K562 (cell line): ENCODE data around the gene MAN1B1. TPM values are rescaled to one million over a fixed set of nuclear protein-coding genes. Genes with fewer than 3 reads are reported as not detected.
A peak's percentile ranks its signal among the peaks of the same experiment; 100 is the strongest.

ENCODE experiments used
- BRD9 ChIP-seq: fragments of 450-650 bp; IDR thresholded peaks from 2 replicates; pipeline ENCODE4 v1.6.1; 2018; ENCODE audit warnings: low read depth; ENCODE audit not compliant: partially characterized antibody
- BRF2 ChIP-seq: IDR thresholded peaks from 3 replicates; pipeline ENCODE4 v1.6.1; 2011; ENCODE audit warnings: borderline replicate concordance, mild to moderate bottlenecking; ENCODE audit not compliant: insufficient read length, insufficient read depth
- CCAR2 ChIP-seq: fragments of 200-400 bp; formaldehyde crosslinking; IDR thresholded peaks from 2 replicates; pipeline ENCODE4 v1.6.1; 2017; ENCODE audit warnings: mild to moderate bottlenecking, low read depth, low read length
- DMBX1 ChIP-seq: fragments of 250-450 bp; sonication (Bioruptor Pico); IDR thresholded peaks from 2 replicates; pipeline ENCODE4 v1.8.0; 2022; ENCODE audit warnings: inconsistent platforms, mild to moderate bottlenecking, moderate library complexity, borderline replicate concordance
- ESRRA ChIP-seq: fragments of 450-650 bp; IDR thresholded peaks from 2 replicates; pipeline ENCODE4 v1.6.1; 2014; ENCODE audit warnings: low read depth, mild to moderate bottlenecking, moderate library complexity, borderline replicate concordance
- FOXA3 ChIP-seq, 2 experiments: fragments of 450-650 bp in 1 of 2; sonication (generic) in 1 of 2; formaldehyde crosslinking; IDR thresholded peaks in 1 of 2; conservative IDR thresholded peaks in 1 of 2; 2 replicates each; pipeline versions ENCODE4 v1.4.0 to v1.8.0; 2020 to 2022; ENCODE audit warnings: mild to moderate bottlenecking in 2 of 2, missing genetic modification reagents in 1 of 2
- FOXJ3 ChIP-seq: sonication (generic); formaldehyde crosslinking; IDR thresholded peaks from 2 replicates; pipeline ENCODE4 v1.4.0; 2020; ENCODE audit warnings: mild to moderate bottlenecking, missing genetic modification reagents
- FOXO4 ChIP-seq: fragments of 450-650 bp; formaldehyde crosslinking; IDR thresholded peaks from 2 replicates; pipeline ENCODE4 v1.4.0; 2020; ENCODE audit warnings: mild to moderate bottlenecking, moderate library complexity
- HNRNPLL ChIP-seq: fragments of 200-400 bp; formaldehyde crosslinking; IDR thresholded peaks from 2 replicates; pipeline ENCODE4 v1.6.1; 2017; ENCODE audit warnings: low read length, low read depth, mild to moderate bottlenecking; ENCODE audit not compliant: poor library complexity, severe bottlenecking
- POLR3A ChIP-seq: IDR thresholded peaks from 2 replicates; pipeline ENCODE4 v1.6.1; 2011; ENCODE audit warnings: borderline replicate concordance, mild to moderate bottlenecking, moderate library complexity; ENCODE audit not compliant: insufficient read length, insufficient read depth; ENCODE audit errors: extremely low read depth
- SIN3B ChIP-seq: fragments of 450-650 bp; IDR thresholded peaks from 2 replicates; pipeline ENCODE4 v1.6.1; 2017; ENCODE audit warnings: low read depth, mild to moderate bottlenecking, moderate library complexity
- TAF1 ChIP-seq: IDR thresholded peaks from 2 replicates; pipeline ENCODE4 v1.6.1; 2011; ENCODE audit warnings: mild to moderate bottlenecking, low read length, moderate library complexity; ENCODE audit not compliant: insufficient read depth, control insufficient read depth, severe bottlenecking; ENCODE audit errors: extremely low read depth
- TEAD4 ChIP-seq, 2 experiments: sonication (generic) in 1 of 2; formaldehyde crosslinking in 1 of 2; IDR thresholded peaks; 2 replicates each; pipeline versions ENCODE4 v1.6.1 to v1.8.0; 2012 to 2022; ENCODE audit warnings: borderline replicate concordance in 1 of 2, inconsistent platforms in 1 of 2, low read length in 1 of 2, mild to moderate bottlenecking in 1 of 2, missing genetic modification reagents in 1 of 2
- YY1 ChIP-seq, 3 experiments: IDR thresholded peaks; 2 replicates each; pipeline ENCODE4 v1.6.1; 2011; ENCODE audit warnings: low read length in 2 of 3, mild to moderate bottlenecking in 2 of 3, moderate library complexity in 2 of 3, borderline replicate concordance in 1 of 3, control low read depth in 1 of 3, low read depth in 1 of 3; ENCODE audit not compliant: insufficient read depth in 3 of 3, insufficient replicate concordance in 2 of 3, control insufficient read depth in 1 of 3, insufficient read length in 1 of 3; ENCODE audit errors: extremely low read depth in 1 of 3
- ZNF124 ChIP-seq: sonication (generic); formaldehyde crosslinking; IDR thresholded peaks from 2 replicates; pipeline ENCODE4 v1.8.1; 2022; ENCODE audit warnings: missing genetic modification reagents
- ZNF76 ChIP-seq: fragments of 250-450 bp; sonication (Bioruptor Pico); IDR thresholded peaks from 2 replicates; pipeline ENCODE4 v1.4.0; 2020; ENCODE audit warnings: mild to moderate bottlenecking, moderate library complexity, borderline replicate concordance
- polyA plus RNA-seq, 8 experiments: library from polyadenylated mRNA; depleted of rRNA in 4 of 8; stranded (reverse) in 5 of 8; unstranded in 3 of 8; fragments of >200 nt; fragmentation: Nextera tagmentation in 2 of 8; fragmentation: Illumina TruSeq in 1 of 8; extraction: Ambion mirVana in 2 of 8; extraction: Trizol in 1 of 8; gene quantifications; 2 replicates each; pipeline versions ENCODE4 v1.2.1 to v1.2.3, GENCODE V29; 2011 to 2014; ENCODE audit warnings: inconsistent platforms in 1 of 8, missing spikeins in 1 of 8
- total RNA-seq, 7 experiments: library from RNA; depleted of rRNA in 6 of 7; stranded (reverse); fragments of >200 nt in 6 of 7; fragmentation: Illumina TruSeq in 2 of 7; extraction: Trizol in 2 of 7; gene quantifications; 2 replicates each; pipeline versions ENCODE4 v1.2.1 to v1.2.3, GENCODE V29; 2011 to 2021; ENCODE audit warnings: low replicate concordance in 1 of 7
- TF ChIP-seq, protein P1 (sequence below): sonication (generic); formaldehyde crosslinking; IDR thresholded peaks from 2 replicates; pipeline ENCODE4 v1.8.1; 2022; ENCODE audit warnings: missing genetic modification reagents
- TF ChIP-seq, protein P2 (sequence below): fragments of 250-450 bp; sonication (Bioruptor Pico); IDR thresholded peaks from 2 replicates; pipeline ENCODE4 v1.4.0; 2020; ENCODE audit warnings: mild to moderate bottlenecking

MAN1B1 gene
- total and polyA plus RNA-seq, 9 of the 15 experiments (the other 6 are each of a cell fraction or from before 2014, with no cell fraction given), result 0.55 to 36.6 (median 27.3) TPM

- TF ChIP-seq, protein P1, sequence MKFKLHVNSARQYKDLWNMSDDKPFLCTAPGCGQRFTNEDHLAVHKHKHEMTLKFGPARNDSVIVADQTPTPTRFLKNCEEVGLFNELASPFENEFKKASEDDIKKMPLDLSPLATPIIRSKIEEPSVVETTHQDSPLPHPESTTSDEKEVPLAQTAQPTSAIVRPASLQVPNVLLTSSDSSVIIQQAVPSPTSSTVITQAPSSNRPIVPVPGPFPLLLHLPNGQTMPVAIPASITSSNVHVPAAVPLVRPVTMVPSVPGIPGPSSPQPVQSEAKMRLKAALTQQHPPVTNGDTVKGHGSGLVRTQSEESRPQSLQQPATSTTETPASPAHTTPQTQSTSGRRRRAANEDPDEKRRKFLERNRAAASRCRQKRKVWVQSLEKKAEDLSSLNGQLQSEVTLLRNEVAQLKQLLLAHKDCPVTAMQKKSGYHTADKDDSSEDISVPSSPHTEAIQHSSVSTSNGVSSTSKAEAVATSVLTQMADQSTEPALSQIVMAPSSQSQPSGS (CRISPR knock-in tag), result no peak
- TF ChIP-seq, protein P2, sequence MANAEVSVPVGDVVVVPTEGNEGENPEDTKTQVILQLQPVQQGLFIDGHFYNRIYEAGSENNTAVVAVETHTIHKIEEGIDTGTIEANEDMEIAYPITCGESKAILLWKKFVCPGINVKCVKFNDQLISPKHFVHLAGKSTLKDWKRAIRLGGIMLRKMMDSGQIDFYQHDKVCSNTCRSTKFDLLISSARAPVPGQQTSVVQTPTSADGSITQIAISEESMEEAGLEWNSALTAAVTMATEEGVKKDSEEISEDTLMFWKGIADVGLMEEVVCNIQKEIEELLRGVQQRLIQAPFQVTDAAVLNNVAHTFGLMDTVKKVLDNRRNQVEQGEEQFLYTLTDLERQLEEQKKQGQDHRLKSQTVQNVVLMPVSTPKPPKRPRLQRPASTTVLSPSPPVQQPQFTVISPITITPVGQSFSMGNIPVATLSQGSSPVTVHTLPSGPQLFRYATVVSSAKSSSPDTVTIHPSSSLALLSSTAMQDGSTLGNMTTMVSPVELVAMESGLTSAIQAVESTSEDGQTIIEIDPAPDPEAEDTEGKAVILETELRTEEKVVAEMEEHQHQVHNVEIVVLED (CRISPR knock-in tag), result no peak
- no peak for TF ChIP-seq SIN3B
- TF ChIP-seq FOXO4 (CRISPR knock-in tag), result no peak
- TF ChIP-seq FOXA3 (CRISPR knock-in tag; conservative IDR thresholded peaks at IDR 0.05 in 1 of 2, IDR thresholded peaks at IDR 0.05 in 1 of 2), result no peak
- no peak for TF ChIP-seq HNRNPLL
- no peak for TF ChIP-seq BRF2
- no peak for TF ChIP-seq BRD9
- TF ChIP-seq DMBX1 (CRISPR knock-in tag), result no peak
- TF ChIP-seq POLR3A, result no peak
- no peak for TF ChIP-seq TAF1
- no peak for TF ChIP-seq ZNF124 (CRISPR knock-in tag)
- TF ChIP-seq YY1 (IDR thresholded peaks at IDR 0.05; ENCODE audit: borderline replicate concordance in 1 of 3, control insufficient read depth in 1 of 3, extremely low read depth in 1 of 3, insufficient read depth in 3 of 3, insufficient read length in 1 of 3, insufficient replicate concordance in 2 of 3, low read depth in 1 of 3, low read length in 2 of 3), result peak in 2 of 3 experiments; percentile 57 to 80
- no peak for TF ChIP-seq ZNF76
- TF ChIP-seq ESRRA, result peak; percentile 97
- no peak for TF ChIP-seq CCAR2
- no peak for TF ChIP-seq TEAD4 (IDR thresholded peaks at IDR 0.05; ENCODE audit: low read length)
- no peak for TF ChIP-seq TEAD4 (CRISPR knock-in tag; IDR thresholded peaks at IDR 0.05; ENCODE audit: borderline replicate concordance)
- TF ChIP-seq FOXJ3, result no peak
Measured at GRCh38 chr9:137075275-137075775, 11.5 kb upstream of the MAN1B1 start (continued).
